C4-2B (cell line): ENCODE data around the gene RASA3.

ENCODE experiments used
- CTCF ChIP-seq: fragments of 450-650 bp; conservative IDR thresholded peaks from 2 replicates; pipeline ENCODE4 v1.5.1; 2017; ENCODE audit warnings: mild to moderate bottlenecking
- ZFX ChIP-seq: fragments of 450-650 bp; IDR thresholded peaks from 2 replicates; pipeline ENCODE4 v1.6.1; 2017

DNA sequence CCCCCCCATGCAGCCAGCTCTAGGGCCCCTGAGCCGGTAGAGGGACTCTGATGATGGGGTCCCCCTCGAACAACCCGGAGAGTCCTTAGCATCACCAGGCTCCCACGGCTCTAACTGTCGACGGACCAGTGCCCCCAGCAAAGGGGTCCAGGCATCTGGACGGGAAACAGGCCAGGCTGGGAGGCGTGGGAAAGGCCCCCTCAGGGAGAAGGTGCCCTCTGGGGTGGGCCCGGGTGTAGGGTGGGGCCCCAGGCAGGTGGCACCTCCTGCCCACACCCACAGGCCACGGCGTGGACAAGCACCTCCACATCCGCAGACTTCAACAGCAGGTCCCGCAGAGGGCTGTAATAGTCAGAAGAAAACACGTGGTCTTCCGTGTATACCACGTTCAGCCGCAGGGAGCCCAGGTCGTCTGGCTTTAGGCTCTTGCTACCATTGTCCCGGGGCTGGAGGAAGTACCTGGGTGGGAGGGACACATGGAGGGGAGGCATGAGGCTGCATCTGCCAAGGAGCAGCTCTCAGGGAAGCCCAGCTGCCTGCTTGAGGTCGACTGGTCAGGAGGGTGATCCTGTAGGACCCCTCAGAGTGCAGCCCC is 113.9 kb downstream of the RASA3 start:
- TF ChIP-seq CTCF (no peak), ZFX (no peak)
